ENCODE results near the gene CRYBB1. TPM values are rescaled to one million over a fixed set of nuclear protein-coding genes. Genes with fewer than 3 reads are reported as not detected.

Gene CRYBB1
- total RNA-seq, 1 experiment from 2014 or later: not detected

GRCh38 chr22:26642465-26643417 lies 24.9 kb upstream of the CRYBB1 start:
- H3K4me1 Mint-ChIP-seq (ENCODE audit: low read depth, unreplicated experiment): no peaks in the 10 kb centered on the region
- H3K27ac Mint-ChIP-seq (ENCODE audit: unreplicated experiment): no peak overlapping the region
- H3K36me3 Mint-ChIP-seq (ENCODE audit: insufficient read depth, unreplicated experiment): no peaks in the 10 kb centered on the region
- H3K4me3 Mint-ChIP-seq (ENCODE audit: low read depth, unreplicated experiment): no peak overlapping the region
- H3K27me3 Mint-ChIP-seq (ENCODE audit: unreplicated experiment): peaks cover 88% of the 10 kb centered on the region
- no peaks in the 10 kb centered on the region for H3K9me3 Mint-ChIP-seq (ENCODE audit: low read depth, unreplicated experiment)
- DNase-seq: no peak
- no TSS peak for BruUV-seq (replicated peaks)
- intact Hi-C loops (cut with micrococcal nuclease; ENCODE audit: unreplicated experiment): no loop called here
- no peak for TF ChIP-seq CTCF (IDR thresholded peaks at IDR 0.05; ENCODE audit: unreplicated experiment)
- CTCF ChIA-PET: interaction anchor here (0.6 to 0.7 kb wide), 6 partner anchors 22 to 1496 kb away, joined by 3 to 6 read pairs (median 4); no protein-coding TSS in a partner anchor

DNA sequence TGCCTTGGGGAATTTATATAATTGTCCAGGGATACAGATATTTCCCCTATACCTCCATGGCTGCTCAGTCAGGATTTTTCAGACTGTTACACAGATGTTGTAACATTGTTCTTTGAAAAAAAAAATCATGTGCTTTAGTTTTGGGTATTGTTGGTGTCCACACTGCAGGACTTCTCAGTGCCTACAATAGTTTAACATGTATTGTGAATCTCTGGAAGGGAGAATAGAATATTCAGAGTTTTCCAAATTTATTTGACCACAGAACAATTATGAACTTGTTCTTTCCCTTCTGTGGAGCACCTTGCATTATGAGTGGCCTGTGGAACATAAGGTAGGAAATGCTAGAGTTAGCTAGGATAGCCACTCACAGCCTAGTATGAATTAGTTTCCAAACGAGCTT lies 18.5 kb upstream of the CRYBB1 start:
- intact Hi-C loops (cut with micrococcal nuclease; ENCODE audit: unreplicated experiment): no loop called here
- CTCF ChIA-PET: no interaction called here
- Mint-ChIP-seq H3K27ac (ENCODE audit: unreplicated experiment) (no peak overlapping the region), H3K9me3 (ENCODE audit: low read depth, unreplicated experiment) (no peaks in the 10 kb centered on the region), H3K36me3 (ENCODE audit: insufficient read depth, unreplicated experiment) (no peaks in the 10 kb centered on the region), H3K27me3 (ENCODE audit: unreplicated experiment) (peaks cover 83% of the 10 kb centered on the region), H3K4me1 (ENCODE audit: low read depth, unreplicated experiment) (no peaks in the 10 kb centered on the region), H3K4me3 (ENCODE audit: low read depth, unreplicated experiment) (no peak overlapping the region)
- TF ChIP-seq CTCF (IDR thresholded peaks at IDR 0.05; ENCODE audit: unreplicated experiment): no peak
- no TSS peak for BruUV-seq (replicated peaks)
- no peak for DNase-seq

- intact Hi-C loops (cut with micrococcal nuclease; ENCODE audit: unreplicated experiment): no loop called here
- no peaks in the 10 kb centered on the region for H3K9me3 Mint-ChIP-seq (ENCODE audit: low read depth, unreplicated experiment)
- no peak overlapping the region for H3K27ac Mint-ChIP-seq (ENCODE audit: unreplicated experiment)
- CTCF ChIA-PET: no interaction called here
- no peaks in the 10 kb centered on the region for H3K36me3 Mint-ChIP-seq (ENCODE audit: insufficient read depth, unreplicated experiment)
- H3K27me3 Mint-ChIP-seq (ENCODE audit: unreplicated experiment): peaks cover 71% of the 10 kb centered on the region
- H3K4me3 Mint-ChIP-seq (ENCODE audit: low read depth, unreplicated experiment): no peak overlapping the region
- BruUV-seq (replicated peaks): no TSS peak
- TF ChIP-seq CTCF (IDR thresholded peaks at IDR 0.05; ENCODE audit: unreplicated experiment): no peak
- DNase-seq: no peak
- no peaks in the 10 kb centered on the region for H3K4me1 Mint-ChIP-seq (ENCODE audit: low read depth, unreplicated experiment)
Observed at GRCh38 chr22:26635117-26635516, 17.3 kb upstream of the CRYBB1 start.

- no peak for DNase-seq
- no peak overlapping the region for H3K4me3 Mint-ChIP-seq (ENCODE audit: low read depth, unreplicated experiment)
- BruUV-seq (replicated peaks): no TSS peak
- CTCF ChIA-PET: no interaction called here
- no peaks in the 10 kb centered on the region for H3K36me3 Mint-ChIP-seq (ENCODE audit: insufficient read depth, unreplicated experiment)
- TF ChIP-seq CTCF (IDR thresholded peaks at IDR 0.05; ENCODE audit: unreplicated experiment): no peak
- intact Hi-C loops (cut with micrococcal nuclease; ENCODE audit: unreplicated experiment): no loop called here
- H3K27ac Mint-ChIP-seq (ENCODE audit: unreplicated experiment): no peak overlapping the region
- H3K9me3 Mint-ChIP-seq (ENCODE audit: low read depth, unreplicated experiment): no peaks in the 10 kb centered on the region
- H3K27me3 Mint-ChIP-seq (ENCODE audit: unreplicated experiment): peaks cover 63% of the 10 kb centered on the region
- no peaks in the 10 kb centered on the region for H3K4me1 Mint-ChIP-seq (ENCODE audit: low read depth, unreplicated experiment)
Observed at GRCh38 chr22:26634189-26634588, 16.4 kb upstream of the CRYBB1 start.
